Activated gamma-delta T cell (primary cell): Measurements from ENCODE around the gene CMTM7.

Experiments
- DNase-seq: peaks from one replicate; lab custom pipeline; 2025; lab: John Stamatoyannopoulos, UW

Gene CMTM7

GRCh38 chr3:32492684-32493436 lies 101.2 kb downstream of the CMTM7 start:
- DNase-seq = no peak

DNA sequence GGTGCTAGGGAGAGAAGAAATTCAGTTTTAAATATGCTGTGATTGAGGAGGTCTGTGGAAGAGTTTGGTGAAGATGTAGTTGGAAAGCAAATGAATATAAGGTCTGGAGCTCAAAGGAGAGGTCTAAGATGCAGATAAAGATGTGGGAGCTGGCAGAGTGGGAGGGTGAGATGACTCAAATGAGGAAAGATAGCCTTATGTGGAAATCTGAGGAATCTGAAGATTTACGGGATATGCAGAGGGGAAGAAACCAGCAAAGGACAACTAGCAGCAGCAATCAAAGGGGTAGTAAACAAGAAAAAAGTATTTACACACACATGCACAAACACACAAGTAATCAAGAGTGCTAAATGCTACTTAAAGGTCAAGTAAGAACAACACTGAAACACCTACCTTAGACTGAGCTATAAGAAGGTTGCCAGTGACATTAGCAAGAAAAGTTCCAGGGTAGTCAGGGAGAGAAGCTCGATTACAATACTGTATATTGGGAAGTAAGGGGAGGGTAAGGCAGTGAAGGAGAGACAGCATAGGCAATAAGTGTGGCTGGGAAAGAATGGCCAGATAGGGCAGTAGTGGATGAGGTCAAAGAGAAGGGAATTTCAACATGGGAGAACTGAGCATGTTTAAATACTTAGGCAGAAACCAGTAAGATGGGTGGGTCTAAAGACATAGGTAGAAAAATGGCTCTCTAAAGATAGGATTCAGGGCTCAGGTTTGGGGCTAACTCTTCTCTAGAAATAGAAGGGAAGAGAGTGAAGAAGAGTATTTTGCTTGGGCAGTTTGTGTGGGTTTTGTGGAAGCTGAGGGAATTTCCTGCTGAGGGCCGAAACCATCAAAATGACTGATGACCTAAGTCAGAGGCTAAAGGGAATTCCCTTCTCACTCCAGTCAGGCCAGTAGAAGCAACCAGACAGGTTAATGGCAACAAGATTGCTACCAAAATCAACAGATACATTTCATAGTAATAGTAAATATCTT lies 102.1 kb downstream of the CMTM7 start:
- no peak for DNase-seq

DNA sequence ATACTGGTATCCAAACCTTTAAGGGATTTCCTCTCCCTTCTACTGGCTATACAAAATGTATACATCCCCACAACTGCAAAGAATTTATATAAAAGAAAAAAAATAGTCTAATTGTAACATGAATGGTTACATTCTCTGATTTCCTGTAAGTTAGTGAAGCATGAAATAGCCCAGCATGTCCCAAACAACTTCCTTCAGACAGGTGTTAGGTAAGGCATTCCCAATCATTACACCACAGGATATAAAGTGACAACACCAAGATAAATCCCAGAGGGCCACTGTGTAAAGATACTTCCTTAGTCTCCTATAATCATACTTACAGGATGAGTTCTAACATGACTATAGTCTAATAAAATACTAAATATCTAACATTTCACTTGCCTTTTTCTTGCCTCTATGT lies 103.4 kb downstream of the CMTM7 start:
- DNase-seq = no peak

GRCh38 chr3:32495609-32496008 lies 104.0 kb downstream of the CMTM7 start:
- no peak for DNase-seq

- DNase-seq = no peak
Measured at GRCh38 chr3:32498252-32498651, 106.6 kb downstream of the CMTM7 start.

GRCh38 chr3:32498992-32499391 lies 107.3 kb downstream of the CMTM7 start:
- no peak for DNase-seq

DNA sequence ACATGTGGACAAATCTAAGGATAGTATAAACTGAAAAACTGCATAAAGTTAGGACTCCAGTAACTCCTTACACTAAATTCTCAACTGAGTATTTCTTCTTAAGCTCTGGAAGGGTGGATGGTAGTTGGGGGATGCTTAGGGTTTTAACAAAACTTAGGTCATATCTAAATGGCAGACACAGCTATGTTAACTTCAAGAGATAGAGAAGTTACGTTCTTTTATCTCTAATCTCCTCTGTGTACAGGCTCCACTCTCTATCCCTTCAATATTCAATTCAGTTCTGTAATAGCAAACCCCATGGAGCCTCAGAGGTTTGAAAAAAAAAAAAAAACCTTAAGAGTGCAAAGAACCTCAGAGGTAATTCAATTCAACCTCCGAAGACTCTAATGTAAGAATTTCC lies 107.9 kb downstream of the CMTM7 start:
- no peak for DNase-seq

GRCh38 chr3:32500231-32500630 lies 108.6 kb downstream of the CMTM7 start:
- DNase-seq = no peak

- DNase-seq = no peak
Measured at GRCh38 chr3:32500880-32501782, 109.5 kb downstream of the CMTM7 start.

- DNase-seq = no peak
Measured at GRCh38 chr3:32501783-32502117, 110.1 kb downstream of the CMTM7 start.

- peak; percentile 62 for DNase-seq
Measured at GRCh38 chr3:32502118-32502945, 110.7 kb downstream of the CMTM7 start, which contains the start of gene CMTM6. TSS of gene CMTM6 (minus strand) at chr3:32502852. CDS start at chr3:32502745, 107 bp downstream.

GRCh38 chr3:32502946-32503286 lies 111.3 kb downstream of the CMTM7 start:
- DNase-seq = no peak
